ENCODE results near the gene LBH. TPM values are rescaled to one million over a fixed set of nuclear protein-coding genes. Genes with fewer than 3 reads are reported as not detected.

The LBH gene
- polyA plus RNA-seq, 1 donor (not counting 4 experiments of a cell fraction or from before 2014, with no cell fraction given) = 0.83 TPM

- Histone ChIP-seq H3K27me3 (ENCODE audit: control insufficient read depth, extremely low read depth, insufficient read depth, low read length) (no peaks in the 10 kb centered on the region), H3K9me3 (ENCODE audit: control insufficient read depth, low read depth, low read length) (no peaks in the 10 kb centered on the region), H3K79me2 (ENCODE audit: control insufficient read depth, insufficient read depth, low read length) (no peaks in the 10 kb centered on the region), H3K27ac (ENCODE audit: control insufficient read depth, insufficient read depth, low read length) (no peak overlapping the region), H3K4me2 (ENCODE audit: control insufficient read depth, extremely low read depth, insufficient read depth, low read depth, low read length) (no peak overlapping the region), H3K4me1 (ENCODE audit: control insufficient read depth, extremely low read depth, insufficient read depth, low read length) (peaks cover 19% of the 10 kb centered on the region), H3K4me3 (ENCODE audit: control insufficient read depth in 2 of 3, extremely low read depth in 1 of 3, insufficient read depth in 2 of 3, low read depth in 1 of 3, low read length in 3 of 3) (no peak overlapping the region), H3K9me1 (ENCODE audit: control insufficient read depth, extremely low read depth, insufficient read depth, low read length) (no peaks in the 10 kb centered on the region), H3K9ac (ENCODE audit: control insufficient read depth, extremely low read depth, insufficient read depth, low read length) (no peak overlapping the region), H3K36me3 (ENCODE audit: control insufficient read depth in 2 of 2, extremely low read depth in 1 of 2, insufficient read depth in 2 of 2, low read length in 2 of 2) (no peaks in the 10 kb centered on the region), H4K20me1 (ENCODE audit: control insufficient read depth, extremely low read depth, insufficient read depth, low read length) (no peaks in the 10 kb centered on the region), H2AFZ (ENCODE audit: control insufficient read depth, low read length) (no peak overlapping the region)
- TF ChIP-seq CTCF (optimal IDR thresholded peaks at IDR 0.05 in 1 of 3, IDR thresholded peaks at IDR 0.05 in 1 of 3, conservative IDR thresholded peaks at IDR 0.05 in 1 of 3; ENCODE audit: extremely low read depth in 1 of 3, insufficient read depth in 2 of 3, low read length in 3 of 3) (no peak), EZH2 (IDR thresholded peaks at IDR 0.05; ENCODE audit: low read length) (no peak)
- FAIRE-seq (no peak), DNase-seq (ENCODE audit: low read depth, low spot score) (no peak)
- dilution Hi-C loops (cut with MboI; ENCODE audit: extremely low pct_ligation_motif_present, low sequenced_read_pairs) = no loop called here
Measured at GRCh38 chr2:30222636-30223360, 8.5 kb upstream of the LBH start.

GRCh38 chr2:30223413-30223874, 7.9 kb upstream of the LBH start:
- Histone ChIP-seq H3K27me3 (ENCODE audit: control insufficient read depth, extremely low read depth, insufficient read depth, low read length) (no peaks in the 10 kb centered on the region), H3K36me3 (ENCODE audit: control insufficient read depth in 2 of 2, extremely low read depth in 1 of 2, insufficient read depth in 2 of 2, low read length in 2 of 2) (no peaks in the 10 kb centered on the region), H3K9me3 (ENCODE audit: control insufficient read depth, low read depth, low read length) (no peaks in the 10 kb centered on the region), H2AFZ (ENCODE audit: control insufficient read depth, low read length) (no peak overlapping the region), H3K27ac (ENCODE audit: control insufficient read depth, insufficient read depth, low read length) (no peak overlapping the region), H3K4me1 (ENCODE audit: control insufficient read depth, extremely low read depth, insufficient read depth, low read length) (peaks cover 12% of the 10 kb centered on the region), H3K9ac (ENCODE audit: control insufficient read depth, extremely low read depth, insufficient read depth, low read length) (no peak overlapping the region), H3K79me2 (ENCODE audit: control insufficient read depth, insufficient read depth, low read length) (no peaks in the 10 kb centered on the region), H4K20me1 (ENCODE audit: control insufficient read depth, extremely low read depth, insufficient read depth, low read length) (no peaks in the 10 kb centered on the region), H3K4me2 (ENCODE audit: control insufficient read depth, extremely low read depth, insufficient read depth, low read depth, low read length) (no peak overlapping the region), H3K4me3 (ENCODE audit: control insufficient read depth in 2 of 3, extremely low read depth in 1 of 3, insufficient read depth in 2 of 3, low read depth in 1 of 3, low read length in 3 of 3) (no peak overlapping the region), H3K9me1 (ENCODE audit: control insufficient read depth, extremely low read depth, insufficient read depth, low read length) (no peaks in the 10 kb centered on the region)
- DNase-seq (ENCODE audit: low read depth, low spot score) (no peak), FAIRE-seq (no peak)
- dilution Hi-C loops (cut with MboI; ENCODE audit: extremely low pct_ligation_motif_present, low sequenced_read_pairs) = no loop called here
- TF ChIP-seq EZH2 (IDR thresholded peaks at IDR 0.05; ENCODE audit: low read length) = no peak
- TF ChIP-seq CTCF (optimal IDR thresholded peaks at IDR 0.05 in 1 of 3, IDR thresholded peaks at IDR 0.05 in 1 of 3, conservative IDR thresholded peaks at IDR 0.05 in 1 of 3; ENCODE audit: extremely low read depth in 1 of 3, insufficient read depth in 2 of 3, low read length in 3 of 3) = no peak
